HepG2 (cell line): ENCODE data around the gene CR1. TPM values are rescaled to one million over a fixed set of nuclear protein-coding genes. Genes with fewer than 3 reads are reported as not detected.
"Not testable (repeated sequence)": the region's sequence is repeated elsewhere in the genome, so short reads cannot be mapped to it uniquely, and the experiment has no call there.

Experiments used
- ATAC-seq: fragments of 200-7000 bp; cut with Tn5 transposase; 3 replicates; pipeline ENCODE4 v1.9.1; 2020; ENCODE audit warnings: mild to moderate bottlenecking, moderate library complexity
- BruUV-seq: library from RNA; stranded (reverse); fragments of 400-500 nt; replicated peaks from 2 replicates; lab custom pipeline; 2021; lab: Mats Ljungman, UMichigan
- CTCF ChIA-PET: fragments of 300-600 bp; formaldehyde crosslinking; extraction: SDS; loops from one replicate; lab custom pipeline; 2021; ENCODE audit warnings: low total read pairs, inconsistent platforms, low intra/inter-chr PET ratio; lab: Yijun Ruan, JAX
- POLR2A ChIA-PET: fragments of 350-600 bp; sonication (Branson Sonifier 250); formaldehyde crosslinking; loops from one replicate; lab custom pipeline; 2020; ENCODE audit warnings: antibody characterized with exemption, inconsistent platforms; lab: Yijun Ruan, JAX
- DNase-seq: peaks from one replicate; pipeline ENCODE4 v3.0.0-alpha.2; 2015; ENCODE audit warnings: low spot score
- FAIRE-seq: peaks from 3 replicates; lab custom pipeline; 2011; peaks lifted over from hg19 to GRCh38; lab: Jason Lieb, UNC
- H2AFZ ChIP-seq: one replicate; pipeline ENCODE4 v1.6.1; 2011; ENCODE audit warnings: low read length, inconsistent platforms
- H3K27ac ChIP-seq: fragments of 300-600 bp; 3 replicates; pipeline ENCODE4 v1.8.0; 2011; ENCODE audit warnings: mixed run types, mild to moderate bottlenecking, mixed read lengths, low read length, inconsistent platforms; ENCODE audit not compliant: insufficient read depth; ENCODE audit errors: extremely low read length
- H3K27me3 ChIP-seq, 2 experiments: fragments of 200-600 bp in 1 of 2; 2 replicates in 1 of 2; 3 replicates in 1 of 2; pipeline versions ENCODE4 v1.6.0 to v1.8.0; 2011; ENCODE audit warnings: low read length in 2 of 2, mild to moderate bottlenecking in 2 of 2, moderate library complexity in 2 of 2, inconsistent platforms in 1 of 2; ENCODE audit not compliant: insufficient read depth in 2 of 2, control insufficient read depth in 1 of 2
- H3K36me3 ChIP-seq, 2 experiments: fragments of 200-600 bp in 1 of 2; replicated peaks in 1 of 2; 2 replicates in 1 of 2; 3 replicates in 1 of 2; pipeline versions ENCODE4 v1.5.1 to v1.8.0; 2011; ENCODE audit warnings: low read length in 2 of 2, inconsistent platforms in 1 of 2; ENCODE audit not compliant: insufficient read depth in 2 of 2, control insufficient read depth in 1 of 2
- H3K4me1 ChIP-seq: 2 replicates; pipeline ENCODE4 v1.5.1; 2012; ENCODE audit warnings: low read length, inconsistent platforms; ENCODE audit not compliant: insufficient read depth
- H3K4me2 ChIP-seq: 2 replicates; pipeline ENCODE4 v1.6.0; 2011; ENCODE audit warnings: low read depth, low read length, inconsistent platforms
- H3K4me3 ChIP-seq, 3 experiments: fragments of 200-600 bp in 1 of 3; sonication (generic), shearing (Covaris generic) in 1 of 3; replicated peaks in 1 of 3; 2 replicates each; pipeline ENCODE4 v1.5.1; 2011 to 2016; ENCODE audit warnings: low read length in 3 of 3, inconsistent platforms in 2 of 3, low read depth in 2 of 3, mild to moderate bottlenecking in 2 of 3, control low read depth in 1 of 3, mixed read lengths in 1 of 3; ENCODE audit not compliant: insufficient read depth in 1 of 3
- H3K79me2 ChIP-seq: one replicate; pipeline ENCODE4 v1.6.1; 2011; ENCODE audit warnings: low read length, inconsistent platforms; ENCODE audit not compliant: insufficient read depth
- H3K9ac ChIP-seq: 2 replicates; pipeline ENCODE4 v1.6.0; 2011; ENCODE audit warnings: mild to moderate bottlenecking, low read depth, low read length, inconsistent platforms; ENCODE audit not compliant: insufficient read depth
- H3K9me3 ChIP-seq: 2 replicates; pipeline ENCODE4 v1.5.1; 2012; ENCODE audit warnings: mild to moderate bottlenecking, low read length
- H4K20me1 ChIP-seq: 2 replicates; pipeline ENCODE4 v1.6.0; 2011; ENCODE audit warnings: inconsistent platforms, mild to moderate bottlenecking, low read length, moderate library complexity; ENCODE audit not compliant: insufficient read depth
- MAFF ChIP-seq: IDR thresholded peaks from 2 replicates; pipeline ENCODE4 v1.6.1; 2011; ENCODE audit warnings: low read depth, low read length, improper control_type of control experiment
- MAFK ChIP-seq, 2 experiments: IDR thresholded peaks in 1 of 2; conservative IDR thresholded peaks in 1 of 2; 2 replicates each; pipeline ENCODE4 v1.6.1; 2011; ENCODE audit warnings: improper control_type of control experiment in 2 of 2, low read length in 2 of 2
- SRSF4 ChIP-seq: fragments of 200-400 bp; formaldehyde crosslinking; IDR thresholded peaks from one replicate; pipeline ENCODE4 v1.6.1; 2018; ENCODE audit warnings: mild to moderate bottlenecking, low read depth, low read length, moderate library complexity; ENCODE audit not compliant: poor library complexity, severe bottlenecking
- THAP11 ChIP-seq: IDR thresholded peaks from 2 replicates; pipeline ENCODE4 v1.6.1; 2016; ENCODE audit warnings: missing biosample characterization, missing genetic modification reagents
- ZNF121 ChIP-seq: sonication (generic); formaldehyde crosslinking; IDR thresholded peaks from 2 replicates; pipeline ENCODE4 v1.5.0; 2020; ENCODE audit warnings: mild to moderate bottlenecking, missing genetic modification reagents
- ZNF460 ChIP-seq: sonication (generic); formaldehyde crosslinking; IDR thresholded peaks from 2 replicates; pipeline ENCODE4 v1.5.1; 2020; ENCODE audit warnings: missing genetic modification reagents, mild to moderate bottlenecking, borderline replicate concordance
- ZNF766 ChIP-seq: sonication (generic); formaldehyde crosslinking; IDR thresholded peaks from 2 replicates; pipeline ENCODE4 v1.5.0; 2020; ENCODE audit warnings: missing genetic modification reagents, borderline replicate concordance
- WGBS: methylation state at CpG from one replicate; pipeline ENCODE4 v1.1.6; 2017; ENCODE audit warnings: low lambda C conversion rate; 5-methylcytosine and 5-hydroxymethylcytosine counted together
- in situ Hi-C: cut with HindIII; loops from 2 replicates; pipeline ENCODE4 v1.10.0; 2017; ENCODE audit warnings: low pct_unique_long_range_greater_than_20kb; ENCODE audit not compliant: extremely low pct_ligation_motif_present
- intact Hi-C: fragments of 100-400 bp; cut with micrococcal nuclease; formaldehyde crosslinking; loops from one replicate; pipeline ENCODE4 v1.10.0; 2022; ENCODE audit not compliant: unreplicated experiment
- polyA plus RNA-seq, 8 experiments: library from polyadenylated mRNA; depleted of rRNA in 3 of 8; stranded (reverse) in 7 of 8; unstranded in 1 of 8; fragments of >200 nt; fragmentation: Illumina TruSeq in 4 of 8; extraction: Trizol in 4 of 8; gene quantifications; 2 replicates each; pipeline versions ENCODE4 v1.2.1 to v1.2.3, GENCODE V29; 2011 to 2016; ENCODE audit warnings: low read depth in 4 of 8, missing spikeins in 1 of 8, mixed read lengths in 1 of 8; ENCODE audit not compliant: insufficient read depth in 1 of 8
- total RNA-seq, 5 experiments: library from RNA; depleted of rRNA; stranded (reverse); fragments of >200 nt; fragmentation: Illumina TruSeq; extraction: Trizol; gene quantifications; 2 replicates each; pipeline ENCODE4 v1.2.3, GENCODE V29; 2016; ENCODE audit warnings: low read depth in 1 of 5
- TF ChIP-seq, protein P1 (sequence below): sonication (generic); formaldehyde crosslinking; IDR thresholded peaks from 2 replicates; pipeline ENCODE4 v1.8.1; 2023; ENCODE audit warnings: mild to moderate bottlenecking, inconsistent platforms, moderate library complexity, missing genetic modification reagents, borderline replicate concordance

Gene CR1
- total and polyA plus RNA-seq, 2 of the 13 experiments (the other 11 are each of a cell fraction or from before 2014, with no cell fraction given), result not detected

DNA sequence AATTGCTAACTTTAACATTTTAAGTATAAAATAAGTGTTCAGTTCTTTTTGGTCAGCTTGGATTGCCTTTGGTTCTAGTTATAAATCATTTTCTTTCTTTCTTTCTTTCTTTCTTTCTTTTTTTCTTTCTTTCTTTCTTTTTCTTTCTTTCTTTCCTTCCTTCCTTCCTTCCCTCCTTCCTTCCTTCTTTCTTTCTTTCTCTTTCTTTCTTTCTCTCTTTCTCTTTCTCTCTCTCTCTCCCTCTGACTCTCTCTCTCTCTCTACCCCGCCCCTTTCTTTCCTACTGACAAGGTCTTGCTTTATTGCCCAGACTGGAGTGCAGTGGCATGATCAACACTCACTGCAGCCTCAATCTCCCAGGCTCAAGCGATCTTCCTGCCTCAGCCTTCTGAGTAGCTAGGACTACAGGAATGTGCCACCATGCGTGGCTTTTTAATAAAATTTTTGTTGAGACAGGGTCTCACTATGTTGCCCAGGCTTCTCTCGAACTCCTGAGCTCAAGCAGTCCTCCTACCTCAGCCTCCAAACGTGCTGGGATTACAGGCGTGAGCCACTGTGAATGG lies 187.0 kb downstream of the CR1 start:
- POLR2A ChIA-PET, CTCF ChIA-PET: not testable (repeated sequence)
- WGBS, result under 1% methylated on average over 6 of the region's 6 CpGs

DNA sequence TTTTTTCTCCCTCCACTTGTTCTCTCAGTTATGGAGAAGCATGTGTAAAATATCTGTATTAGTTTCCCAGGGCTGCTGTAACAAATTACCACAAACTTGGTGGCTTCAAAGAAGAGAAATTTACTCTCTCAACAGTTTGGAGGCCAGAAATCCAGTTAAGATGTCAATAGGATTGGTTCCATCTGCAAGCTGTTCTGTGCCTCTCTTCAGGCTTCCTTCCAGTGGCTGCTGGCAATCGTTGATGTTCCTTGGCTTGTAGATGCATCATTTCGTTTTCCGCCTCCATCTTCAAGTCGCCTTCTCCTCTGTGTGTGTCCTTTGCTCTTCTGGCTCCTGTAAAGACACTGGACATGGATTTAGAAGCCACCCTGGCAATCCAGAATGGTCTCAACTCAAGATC lies 194.6 kb downstream of the CR1 start:
- DNase-seq, BruUV-seq, POLR2A ChIA-PET, FAIRE-seq, H3K36me3 ChIP-seq, H3K27ac ChIP-seq, ATAC-seq, H3K4me1 ChIP-seq, H2AFZ ChIP-seq, H3K79me2 ChIP-seq, H3K9ac ChIP-seq, intact Hi-C loops, H3K4me3 ChIP-seq, H3K27me3 ChIP-seq, H3K9me3 ChIP-seq, in situ Hi-C loops, H3K4me2 ChIP-seq, CTCF ChIA-PET, H4K20me1 ChIP-seq: not testable (repeated sequence)
- WGBS, result 41% methylated on average over 4 of the region's 4 CpGs

More for the DNA sequence above, 187.0 kb downstream of the CR1 start:
- H3K27ac ChIP-seq, H3K9me3 ChIP-seq, H3K4me3 ChIP-seq, H3K27me3 ChIP-seq, H3K36me3 ChIP-seq, in situ Hi-C loops, H3K9ac ChIP-seq, intact Hi-C loops, H3K4me1 ChIP-seq, H3K4me2 ChIP-seq, FAIRE-seq, DNase-seq, H2AFZ ChIP-seq, BruUV-seq, H4K20me1 ChIP-seq, ATAC-seq, H3K79me2 ChIP-seq: not testable (repeated sequence)

DNA sequence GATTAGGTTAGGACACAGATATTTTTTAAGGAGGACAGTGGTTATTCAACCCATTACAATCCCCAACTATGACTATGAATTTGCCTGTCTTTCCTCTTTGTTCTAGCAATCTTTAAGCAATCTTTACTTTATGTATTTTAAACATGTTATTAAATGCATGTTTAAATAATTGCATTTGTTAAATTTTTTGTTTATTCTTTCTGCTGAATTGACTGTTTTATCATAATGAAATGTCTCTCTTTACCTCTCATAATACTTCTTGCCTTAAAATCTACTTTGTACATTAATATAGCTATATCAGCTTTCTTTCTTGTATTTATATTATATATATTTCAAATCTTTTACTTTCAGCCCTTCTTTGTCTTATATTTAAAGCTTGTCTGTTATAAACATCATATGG lies 195.1 kb downstream of the CR1 start:
- no peak for FAIRE-seq
- no peak for DNase-seq
- no peak overlapping the region for H3K4me3 ChIP-seq
- no peak overlapping the region for H3K27ac ChIP-seq
- H3K79me2 ChIP-seq, result no peaks in the 10 kb centered on the region
- H3K27me3 ChIP-seq, result no peaks in the 10 kb centered on the region
- H3K4me1 ChIP-seq, result no peaks in the 10 kb centered on the region
- ChIA-PET CTCF (no interaction called here), POLR2A (no interaction called here)
- H4K20me1 ChIP-seq, result no peaks in the 10 kb centered on the region
- H3K9ac ChIP-seq, result no peak overlapping the region
- no peak overlapping the region for H2AFZ ChIP-seq
- no TSS peak for BruUV-seq
- H3K9me3 ChIP-seq, result no peaks in the 10 kb centered on the region
- intact Hi-C loops (no loop called here), in situ Hi-C loops (no loop called here)
- no peak overlapping the region for H3K4me2 ChIP-seq
- no peaks in the 10 kb centered on the region for H3K36me3 ChIP-seq
- ATAC-seq, result no peak
- TF ChIP-seq SRSF4, result no peak
- TF ChIP-seq THAP11 (CRISPR knock-in tag), result no peak
- TF ChIP-seq ZNF766 (CRISPR knock-in tag), result no peak
- TF ChIP-seq MAFF, result peak; percentile 36; the same call in 1 of the 2 replicates
- peak; percentile 22 to 67; a peak in 3 of 4 replicates for TF ChIP-seq MAFK (conservative IDR thresholded peaks at IDR 0.05 in 1 of 2, IDR thresholded peaks at IDR 0.05 in 1 of 2; ENCODE audit: low read length in 2 of 2)
- TF ChIP-seq, protein P1, sequence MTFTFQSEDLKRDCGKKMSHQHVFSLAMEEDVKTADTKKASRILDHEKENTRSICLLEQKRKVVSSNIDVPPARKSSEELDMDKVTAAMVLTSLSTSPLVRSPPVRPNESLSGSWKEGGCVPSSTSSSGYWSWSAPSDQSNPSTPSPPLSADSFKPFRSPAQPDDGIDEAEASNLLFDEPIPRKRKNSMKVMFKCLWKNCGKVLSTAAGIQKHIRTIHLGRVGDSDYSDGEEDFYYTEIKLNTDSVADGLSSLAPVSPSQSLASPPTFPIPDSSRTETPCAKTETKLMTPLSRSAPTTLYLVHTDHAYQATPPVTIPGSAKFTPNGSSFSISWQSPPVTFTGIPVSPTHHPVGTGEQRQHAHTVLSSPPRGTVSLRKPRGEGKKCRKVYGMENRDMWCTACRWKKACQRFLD (CRISPR knock-in tag), result no peak
- no peak for TF ChIP-seq ZNF121 (CRISPR knock-in tag)
- no peak for TF ChIP-seq ZNF460 (CRISPR knock-in tag)
